ENCODE results near the gene SLC9A9. TPM values are rescaled to one million over a fixed set of nuclear protein-coding genes. Genes with fewer than 3 reads are reported as not detected.

The SLC9A9 gene
- total and polyA plus RNA-seq, 10 of the 15 experiments (the other 5 are each of a cell fraction or from before 2014, with no cell fraction given) = 3.5 to 14.2 (median 9.3) TPM

DNA sequence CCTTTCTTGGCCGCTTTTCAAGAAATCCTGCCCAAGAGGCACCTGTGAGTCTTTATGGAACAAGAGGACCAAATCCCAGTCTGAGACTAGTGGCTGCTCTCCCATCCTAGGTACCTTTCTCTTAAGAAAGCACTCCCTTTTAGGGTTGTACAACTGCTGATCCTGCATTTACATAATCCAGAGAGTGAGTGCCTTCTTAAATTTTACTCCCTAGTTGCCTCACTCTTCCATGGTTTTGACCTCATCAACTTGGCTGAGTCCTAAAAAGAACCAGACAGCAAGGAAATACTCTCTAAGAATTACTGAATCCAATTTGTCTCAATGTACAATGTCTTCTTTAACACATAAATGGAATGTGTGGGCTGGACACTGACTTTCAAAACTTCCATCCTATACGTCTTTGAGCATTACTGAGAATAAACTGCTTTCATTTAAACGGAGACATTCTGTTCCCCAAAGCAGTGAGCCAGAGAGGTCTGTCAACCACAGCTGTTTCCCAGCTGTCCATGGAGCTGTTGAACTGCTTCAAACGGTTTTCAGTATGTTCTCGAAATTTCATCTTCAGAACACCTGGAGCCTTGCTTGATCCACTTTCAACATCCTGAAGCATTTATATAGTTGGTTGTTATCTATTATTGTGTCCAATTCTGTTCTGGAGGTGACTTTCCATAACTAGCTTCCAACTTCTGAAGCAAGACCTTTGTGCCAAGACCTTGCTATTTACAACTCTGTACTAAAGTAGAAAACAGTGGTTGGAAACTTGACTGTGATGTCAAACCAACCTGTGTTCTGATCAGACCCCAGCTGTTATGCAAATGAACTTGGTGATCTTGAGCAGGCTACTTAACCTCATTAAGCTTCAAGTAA, 179.1 kb downstream of the SLC9A9 start (continued):
- TF ChIP-seq, protein P1, sequence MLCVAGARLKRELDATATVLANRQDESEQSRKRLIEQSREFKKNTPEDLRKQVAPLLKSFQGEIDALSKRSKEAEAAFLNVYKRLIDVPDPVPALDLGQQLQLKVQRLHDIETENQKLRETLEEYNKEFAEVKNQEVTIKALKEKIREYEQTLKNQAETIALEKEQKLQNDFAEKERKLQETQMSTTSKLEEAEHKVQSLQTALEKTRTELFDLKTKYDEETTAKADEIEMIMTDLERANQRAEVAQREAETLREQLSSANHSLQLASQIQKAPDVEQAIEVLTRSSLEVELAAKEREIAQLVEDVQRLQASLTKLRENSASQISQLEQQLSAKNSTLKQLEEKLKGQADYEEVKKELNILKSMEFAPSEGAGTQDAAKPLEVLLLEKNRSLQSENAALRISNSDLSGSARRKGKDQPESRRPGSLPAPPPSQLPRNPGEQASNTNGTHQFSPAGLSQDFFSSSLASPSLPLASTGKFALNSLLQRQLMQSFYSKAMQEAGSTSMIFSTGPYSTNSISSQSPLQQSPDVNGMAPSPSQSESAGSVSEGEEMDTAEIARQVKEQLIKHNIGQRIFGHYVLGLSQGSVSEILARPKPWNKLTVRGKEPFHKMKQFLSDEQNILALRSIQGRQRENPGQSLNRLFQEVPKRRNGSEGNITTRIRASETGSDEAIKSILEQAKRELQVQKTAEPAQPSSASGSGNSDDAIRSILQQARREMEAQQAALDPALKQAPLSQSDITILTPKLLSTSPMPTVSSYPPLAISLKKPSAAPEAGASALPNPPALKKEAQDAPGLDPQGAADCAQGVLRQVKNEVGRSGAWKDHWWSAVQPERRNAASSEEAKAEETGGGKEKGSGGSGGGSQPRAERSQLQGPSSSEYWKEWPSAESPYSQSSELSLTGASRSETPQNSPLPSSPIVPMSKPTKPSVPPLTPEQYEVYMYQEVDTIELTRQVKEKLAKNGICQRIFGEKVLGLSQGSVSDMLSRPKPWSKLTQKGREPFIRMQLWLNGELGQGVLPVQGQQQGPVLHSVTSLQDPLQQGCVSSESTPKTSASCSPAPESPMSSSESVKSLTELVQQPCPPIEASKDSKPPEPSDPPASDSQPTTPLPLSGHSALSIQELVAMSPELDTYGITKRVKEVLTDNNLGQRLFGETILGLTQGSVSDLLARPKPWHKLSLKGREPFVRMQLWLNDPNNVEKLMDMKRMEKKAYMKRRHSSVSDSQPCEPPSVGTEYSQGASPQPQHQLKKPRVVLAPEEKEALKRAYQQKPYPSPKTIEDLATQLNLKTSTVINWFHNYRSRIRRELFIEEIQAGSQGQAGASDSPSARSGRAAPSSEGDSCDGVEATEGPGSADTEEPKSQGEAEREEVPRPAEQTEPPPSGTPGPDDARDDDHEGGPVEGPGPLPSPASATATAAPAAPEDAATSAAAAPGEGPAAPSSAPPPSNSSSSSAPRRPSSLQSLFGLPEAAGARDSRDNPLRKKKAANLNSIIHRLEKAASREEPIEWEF (IDR thresholded peaks at IDR 0.05; ENCODE audit: insufficient replicate concordance, low read depth, low read length) = peak; percentile 73
- TF ChIP-seq RFX5 (IDR thresholded peaks at IDR 0.05; ENCODE audit: low read depth, low read length) = no peak
- no peak for TF ChIP-seq LARP7 (IDR thresholded peaks at IDR 0.05)
- no peak for TF ChIP-seq JUND (IDR thresholded peaks at IDR 0.05; ENCODE audit: low read depth, low read length)
- no peak for TF ChIP-seq NR2C2 (IDR thresholded peaks at IDR 0.05; ENCODE audit: borderline replicate concordance, control insufficient read depth, insufficient read length, low read depth)
- TF ChIP-seq RCOR1 (conservative IDR thresholded peaks at IDR 0.05; ENCODE audit: low read depth, low read length) = no peak
- TF ChIP-seq ETV6 (conservative IDR thresholded peaks at IDR 0.05 in 1 of 2, IDR thresholded peaks at IDR 0.05 in 1 of 2; ENCODE audit: borderline replicate concordance in 1 of 2, low read depth in 1 of 2) = no peak
- TF ChIP-seq CREB1 (IDR thresholded peaks at IDR 0.05; ENCODE audit: low read depth) = peak; percentile 75
- TF ChIP-seq MEF2B (IDR thresholded peaks at IDR 0.05; ENCODE audit: partially characterized antibody, poor library complexity, severe bottlenecking) = peak; percentile 45
- no peak for TF ChIP-seq ESRRA (IDR thresholded peaks at IDR 0.05; ENCODE audit: low read length)
- TF ChIP-seq USF1 (IDR thresholded peaks at IDR 0.05; ENCODE audit: borderline replicate concordance, extremely low read length, insufficient read depth, low read depth, low read length) = no peak
- TF ChIP-seq, protein P2, sequence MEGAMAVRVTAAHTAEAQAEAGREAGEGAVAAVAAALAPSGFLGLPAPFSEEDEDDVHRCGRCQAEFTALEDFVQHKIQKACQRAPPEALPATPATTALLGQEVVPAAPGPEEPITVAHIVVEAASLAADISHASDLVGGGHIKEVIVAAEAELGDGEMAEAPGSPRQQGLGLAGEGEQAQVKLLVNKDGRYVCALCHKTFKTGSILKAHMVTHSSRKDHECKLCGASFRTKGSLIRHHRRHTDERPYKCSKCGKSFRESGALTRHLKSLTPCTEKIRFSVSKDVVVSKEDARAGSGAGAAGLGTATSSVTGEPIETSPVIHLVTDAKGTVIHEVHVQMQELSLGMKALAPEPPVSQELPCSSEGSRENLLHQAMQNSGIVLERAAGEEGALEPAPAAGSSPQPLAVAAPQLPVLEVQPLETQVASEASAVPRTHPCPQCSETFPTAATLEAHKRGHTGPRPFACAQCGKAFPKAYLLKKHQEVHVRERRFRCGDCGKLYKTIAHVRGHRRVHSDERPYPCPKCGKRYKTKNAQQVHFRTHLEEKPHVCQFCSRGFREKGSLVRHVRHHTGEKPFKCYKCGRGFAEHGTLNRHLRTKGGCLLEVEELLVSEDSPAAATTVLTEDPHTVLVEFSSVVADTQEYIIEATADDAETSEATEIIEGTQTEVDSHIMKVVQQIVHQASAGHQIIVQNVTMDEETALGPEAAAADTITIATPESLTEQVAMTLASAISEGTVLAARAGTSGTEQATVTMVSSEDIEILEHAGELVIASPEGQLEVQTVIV (IDR thresholded peaks at IDR 0.05; ENCODE audit: borderline replicate concordance, partially characterized antibody) = no peak
- TF ChIP-seq IRF4 (IDR thresholded peaks at IDR 0.05; ENCODE audit: low read depth, low read length) = no peak
- TF ChIP-seq ZNF217 (IDR thresholded peaks at IDR 0.05) = no peak; the same call in 1 of the 2 replicates
- TF ChIP-seq SRF (IDR thresholded peaks at IDR 0.05; ENCODE audit: low read depth in 2 of 2, low read length in 2 of 2) = no peak
- TF ChIP-seq IRF5 (IDR thresholded peaks at IDR 0.05; ENCODE audit: borderline replicate concordance) = no peak
- peak; percentile 95; the same call in 1 of the 2 replicates for TF ChIP-seq ASH2L (IDR thresholded peaks at IDR 0.05; ENCODE audit: borderline replicate concordance, low read depth)
- no peak for TF ChIP-seq HCFC1 (IDR thresholded peaks at IDR 0.05; ENCODE audit: low read length)
- no peak for TF ChIP-seq CHD1 (IDR thresholded peaks at IDR 0.05; ENCODE audit: low read depth, low read length)
